KG1 (cell line): ENCODE results near the gene NEUROD4.
"Not testable (repeated sequence)": the region's sequence is repeated elsewhere in the genome, so short reads cannot be mapped to it uniquely, and the experiment has no call there.

Experiments
- DNase-seq: peaks from one replicate; lab custom pipeline; 2025; lab: John Stamatoyannopoulos, UW

Gene NEUROD4

GRCh38 chr12:55019784-55020183 is at the start of gene NEUROD4:
Gene NEUROD4, plus strand, starts transcription at chr12:55019974. Its CDS starts 6,466 bp downstream, at chr12:55026440.
- no peak for DNase-seq

GRCh38 chr12:54970741-54971140 is 49.0 kb upstream of the NEUROD4 start:
- no peak for DNase-seq

GRCh38 chr12:54973556-54973955 is 46.2 kb upstream of the NEUROD4 start:
- no peak for DNase-seq

- no peak for DNase-seq
Measured at GRCh38 chr12:54974279-54974678, 45.5 kb upstream of the NEUROD4 start.

- DNase-seq = no peak
Measured at GRCh38 chr12:54975272-54975671, 44.5 kb upstream of the NEUROD4 start.

GRCh38 chr12:54975875-54976274 is 43.9 kb upstream of the NEUROD4 start:
- no peak for DNase-seq

- DNase-seq = no peak
Measured at GRCh38 chr12:54977155-54977554, 42.6 kb upstream of the NEUROD4 start.

- DNase-seq = no peak
Measured at GRCh38 chr12:54977857-54978256, 41.9 kb upstream of the NEUROD4 start.

GRCh38 chr12:54980341-54980740 is 39.4 kb upstream of the NEUROD4 start:
- DNase-seq = no peak

GRCh38 chr12:54981796-54982195 is 38.0 kb upstream of the NEUROD4 start:
- DNase-seq = no peak

- no peak for DNase-seq
Measured at GRCh38 chr12:54983536-54984101, 36.2 kb upstream of the NEUROD4 start.

GRCh38 chr12:54984658-54985376 is 35.0 kb upstream of the NEUROD4 start, which contains the start of gene TESPA1:
Gene TESPA1, minus strand, starts transcription at chr12:54984762. Its CDS starts 10,200 bp downstream, at chr12:54974562.
- no peak for DNase-seq

- DNase-seq = not testable (repeated sequence)
Measured at GRCh38 chr12:54986773-54987172, 33.0 kb upstream of the NEUROD4 start.

- no peak for DNase-seq
Measured at GRCh38 chr12:54987611-54988231, 32.1 kb upstream of the NEUROD4 start.

- no peak for DNase-seq
Measured at GRCh38 chr12:54988402-54989054, 31.2 kb upstream of the NEUROD4 start.

- no peak for DNase-seq
Measured at GRCh38 chr12:54989829-54990228, 29.9 kb upstream of the NEUROD4 start.

GRCh38 chr12:54991161-54991990 is 28.4 kb upstream of the NEUROD4 start:
- no peak for DNase-seq

GRCh38 chr12:54991991-54992375 is 27.8 kb upstream of the NEUROD4 start:
- no peak for DNase-seq

GRCh38 chr12:54993181-54993835 is 26.5 kb upstream of the NEUROD4 start:
- DNase-seq = no peak

GRCh38 chr12:54996205-54996604 is 23.6 kb upstream of the NEUROD4 start:
- DNase-seq = no peak

- DNase-seq = no peak
Measured at GRCh38 chr12:54997929-54998522, 21.7 kb upstream of the NEUROD4 start.
